ENCODE data around the gene FKBP7.

GRCh38 chr2:178477443-178478129 lies 814 bp downstream of the FKBP7 start:
- TF ChIP-seq POLR2A (IDR thresholded peaks at IDR 0.05; ENCODE audit: low read depth, low read length) (no peak), POLR2AphosphoS5 (IDR thresholded peaks at IDR 0.05; ENCODE audit: low read depth, low read length) (no peak)

Measured in GM12892 (cell line).